HEK293 (cell line): ENCODE results near the gene PMEL.

Experiments
- CTCF ChIA-PET: fragments of 350-600 bp; formaldehyde crosslinking; extraction: SDS; loops from one replicate; lab custom pipeline; 2021; ENCODE audit warnings: antibody characterized with exemption; lab: Yijun Ruan, JAX
- POLR2A ChIA-PET: fragments of 300-600 bp; formaldehyde crosslinking; extraction: SDS; loops from one replicate; lab custom pipeline; 2020; ENCODE audit warnings: antibody characterized with exemption, inconsistent platforms; lab: Yijun Ruan, JAX
- H3K27ac ChIP-seq: fragments of 200-500 bp; sonication (Bioruptor generic); 2 replicates; pipeline ENCODE4 v1.5.1; 2014; ENCODE audit warnings: low read depth, low read length, control low read depth, inconsistent platforms; ENCODE audit errors: extremely low read depth
- H3K36me3 ChIP-seq, 2 experiments: fragments of 200-500 bp in 1 of 2; sonication (Bioruptor generic) in 1 of 2; 1 replicate in 1 of 2; 2 replicates in 1 of 2; pipeline ENCODE4 v1.5.1; 2014 to 2017; ENCODE audit warnings: inconsistent platforms in 2 of 2, low read length in 2 of 2; ENCODE audit not compliant: control insufficient read depth in 2 of 2, insufficient read depth in 1 of 2
- H3K4me1 ChIP-seq: fragments of 200-500 bp; sonication (Bioruptor generic); 2 replicates; pipeline ENCODE4 v1.5.1; 2014; ENCODE audit warnings: mild to moderate bottlenecking, low read length, inconsistent platforms; ENCODE audit not compliant: control insufficient read depth, insufficient read depth
- H3K4me3 ChIP-seq: 2 replicates; pipeline ENCODE4 v1.5.1; 2011; ENCODE audit warnings: low read depth, mild to moderate bottlenecking, control low read depth, low read length, moderate library complexity
- H3K9me3 ChIP-seq: fragments of 200-500 bp; sonication (Bioruptor generic); 2 replicates; pipeline ENCODE4 v1.5.1; 2014; ENCODE audit warnings: low read depth, low read length, inconsistent platforms; ENCODE audit not compliant: control insufficient read depth, insufficient read depth
- EGR2 ChIP-seq: fragments of 450-650 bp; formaldehyde crosslinking; IDR thresholded peaks from 2 replicates; pipeline ENCODE4 v1.5.1; 2016; ENCODE audit warnings: low read depth, missing biosample characterization, missing genetic modification characterization
- HIC1 ChIP-seq: fragments of 450-650 bp; formaldehyde crosslinking; IDR thresholded peaks from 2 replicates; pipeline ENCODE4 v1.5.1; 2016; ENCODE audit warnings: missing biosample characterization, missing genetic modification characterization
- OSR2 ChIP-seq: fragments of 450-650 bp; formaldehyde crosslinking; IDR thresholded peaks from 2 replicates; pipeline ENCODE4 v1.5.1; 2016; ENCODE audit warnings: missing biosample characterization, missing genetic modification characterization
- PRDM2 ChIP-seq: fragments of 450-650 bp; formaldehyde crosslinking; IDR thresholded peaks from 2 replicates; pipeline ENCODE4 v1.5.1; 2016; ENCODE audit warnings: missing biosample characterization, missing genetic modification characterization, borderline replicate concordance
- PRDM6 ChIP-seq: fragments of 450-650 bp; formaldehyde crosslinking; IDR thresholded peaks from 2 replicates; pipeline ENCODE4 v1.5.1; 2017; ENCODE audit warnings: missing biosample characterization, missing genetic modification characterization
- RBAK ChIP-seq: fragments of 450-650 bp; formaldehyde crosslinking; IDR thresholded peaks from 2 replicates; pipeline ENCODE4 v1.5.1; 2016; ENCODE audit warnings: missing biosample characterization, missing genetic modification characterization
- SP3 ChIP-seq: fragments of 450-650 bp; formaldehyde crosslinking; IDR thresholded peaks from 2 replicates; pipeline ENCODE4 v1.5.1; 2016; ENCODE audit warnings: missing biosample characterization, missing genetic modification characterization
- TSHZ1 ChIP-seq: fragments of 450-650 bp; formaldehyde crosslinking; IDR thresholded peaks from 2 replicates; pipeline ENCODE4 v1.5.1; 2016; ENCODE audit warnings: missing biosample characterization, missing genetic modification characterization, borderline replicate concordance
- ZFHX2 ChIP-seq: fragments of 450-650 bp; formaldehyde crosslinking; conservative IDR thresholded peaks from 2 replicates; pipeline ENCODE4 v1.5.1; 2016; ENCODE audit warnings: missing biosample characterization, missing genetic modification characterization
- ZNF140 ChIP-seq: fragments of 450-650 bp; formaldehyde crosslinking; IDR thresholded peaks from 2 replicates; pipeline ENCODE4 v1.5.1; 2016; ENCODE audit warnings: missing biosample characterization, missing genetic modification characterization
- ZNF19 ChIP-seq: fragments of 450-650 bp; formaldehyde crosslinking; IDR thresholded peaks from 2 replicates; pipeline ENCODE4; 2016; ENCODE audit warnings: missing biosample characterization, missing genetic modification characterization, low read depth
- ZNF324 ChIP-seq: fragments of 450-650 bp; formaldehyde crosslinking; IDR thresholded peaks from 2 replicates; pipeline ENCODE4 v1.5.1; 2016; ENCODE audit warnings: missing biosample characterization, missing genetic modification characterization
- ZNF335 ChIP-seq: fragments of 450-650 bp; formaldehyde crosslinking; conservative IDR thresholded peaks from 2 replicates; pipeline ENCODE4 v1.5.1; 2016; ENCODE audit warnings: missing biosample characterization, missing genetic modification characterization
- ZNF391 ChIP-seq: fragments of 450-650 bp; formaldehyde crosslinking; IDR thresholded peaks from 2 replicates; pipeline ENCODE4 v1.5.1; 2016; ENCODE audit warnings: low read depth, missing biosample characterization, missing genetic modification characterization, borderline replicate concordance
- ZNF404 ChIP-seq: fragments of 450-650 bp; formaldehyde crosslinking; IDR thresholded peaks from 2 replicates; pipeline ENCODE4 v1.5.1; 2017; ENCODE audit warnings: missing biosample characterization, missing genetic modification characterization
- ZNF530 ChIP-seq: fragments of 450-650 bp; formaldehyde crosslinking; IDR thresholded peaks from 2 replicates; pipeline ENCODE4 v1.5.1; 2016; ENCODE audit warnings: low read depth, missing biosample characterization, missing genetic modification characterization
- ZNF626 ChIP-seq: fragments of 450-650 bp; sonication (Bioruptor Pico); formaldehyde crosslinking; IDR thresholded peaks from 2 replicates; pipeline ENCODE4 v1.5.1; 2018; ENCODE audit warnings: missing biosample characterization, missing genetic modification characterization, inconsistent platforms
- ZNF677 ChIP-seq: fragments of 450-650 bp; IDR thresholded peaks from 2 replicates; pipeline ENCODE4 v1.5.0; 2018; ENCODE audit warnings: missing biosample characterization, mild to moderate bottlenecking, missing genetic modification characterization, moderate library complexity
- ZNF830 ChIP-seq: fragments of 450-650 bp; IDR thresholded peaks from 2 replicates; pipeline ENCODE4 v1.5.0; 2018; ENCODE audit warnings: missing biosample characterization, missing genetic modification characterization, low read depth, mild to moderate bottlenecking, moderate library complexity
- ZSCAN4 ChIP-seq: fragments of 450-650 bp; formaldehyde crosslinking; IDR thresholded peaks from 2 replicates; pipeline ENCODE4 v1.5.1; 2017; ENCODE audit warnings: missing biosample characterization, missing genetic modification characterization

The PMEL gene

GRCh38 chr12:55933169-55933798 is 32.6 kb downstream of the PMEL start (continued):
- no peak for TF ChIP-seq PRDM6

- ChIA-PET CTCF (interaction anchor here (0.5 to 1.8 kb wide), 5 partner anchors 10 to 195 kb away, joined by 3 to 8 read pairs (median 3); no protein-coding TSS in a partner anchor), POLR2A (interaction anchor here (0.5 to 2.1 kb wide), 4 partner anchors 36 to 216 kb away, joined by 3 to 13 read pairs (median 5); partner anchors contain the start of genes RAB5B and SUOX)
- Histone ChIP-seq H3K36me3 (no peaks in the 10 kb centered on the region), H3K27ac (no peak overlapping the region), H3K4me1 (peaks cover 4% of the 10 kb centered on the region; the same call in 1 of the 2 replicates), H3K4me3 (peak overlapping the region; percentile 58), H3K9me3 (no peaks in the 10 kb centered on the region)
- no peak for TF ChIP-seq ZNF626 (tag by site-specific recombination)
- TF ChIP-seq ZNF19 (tag by site-specific recombination) = no peak
- TF ChIP-seq ZSCAN4 (tag by site-specific recombination) = peak; percentile 91
- no peak for TF ChIP-seq ZNF404
- TF ChIP-seq HIC1 (tag by site-specific recombination) = no peak
- TF ChIP-seq ZNF324 (tag by site-specific recombination) = peak; percentile 20; the same call in 1 of the 2 replicates
- TF ChIP-seq OSR2 (tag by site-specific recombination) = no peak
- TF ChIP-seq EGR2 (tag by site-specific recombination) = 0 out of 2 replicates have a peak, but pooled peaks have one; percentile 7
- TF ChIP-seq ZNF391 (tag by site-specific recombination) = peak; percentile 68; the same call in 1 of the 2 replicates
- TF ChIP-seq TSHZ1 (tag by site-specific recombination) = no peak
- no peak for TF ChIP-seq ZNF677 (tag by site-specific recombination)
- TF ChIP-seq ZFHX2 (tag by site-specific recombination) = 0 out of 2 replicates have a peak, but pooled peaks have one; percentile 29
- TF ChIP-seq RBAK (tag by site-specific recombination) = no peak
- TF ChIP-seq ZNF335 (tag by site-specific recombination) = no peak; the same call in 1 of the 2 replicates
- TF ChIP-seq ZNF830 (tag by site-specific recombination) = no peak
- TF ChIP-seq ZNF140 (tag by site-specific recombination) = no peak
- TF ChIP-seq PRDM2 (tag by site-specific recombination) = no peak
- no peak for TF ChIP-seq ZNF530
- TF ChIP-seq SP3 = no peak
Observed at GRCh38 chr12:55932551-55932910, 33.3 kb downstream of the PMEL start.
